Esophagus muscularis mucosa (tissue), 4 donors: Measurements from ENCODE around the gene MAGEB1. TPM values are rescaled to one million over a fixed set of nuclear protein-coding genes. Genes with fewer than 3 reads are reported as not detected.

Source experiments
- DNase-seq: peaks from one replicate; pipeline ENCODE4 v3.0.0-alpha.2; 2017; ENCODE audit errors: extremely low spot score
- H3K27ac ChIP-seq, 4 donors: fragments of 200-600 bp; sonication (generic); replicated peaks in 1 of 4; 1 replicate in 3 of 4; 2 replicates in 1 of 4; pipeline ENCODE4 v1.5.1; 2016 to 2019; ENCODE audit warnings: mild to moderate bottlenecking in 1 of 4
- H3K27me3 ChIP-seq, 4 donors: fragments of 200-600 bp; sonication (generic); one replicate each; pipeline versions ENCODE4 v1.5.1 to v1.6.0; 2016 to 2019
- H3K36me3 ChIP-seq, 4 donors: fragments of 200-600 bp; sonication (generic); one replicate each; pipeline ENCODE4 v1.5.1; 2016 to 2019
- H3K4me1 ChIP-seq, 4 donors: fragments of 200-600 bp; sonication (generic); one replicate each; pipeline ENCODE4 v1.5.1; 2016 to 2019
- H3K4me3 ChIP-seq, 4 donors: fragments of 200-600 bp; sonication (generic); 1 replicate in 2 of 4; 2 replicates in 2 of 4; pipeline ENCODE4 v1.5.1; 2016 to 2019; ENCODE audit warnings: mild to moderate bottlenecking in 4 of 4, moderate library complexity in 1 of 4
- H3K9me3 ChIP-seq, 4 donors: fragments of 200-600 bp; sonication (generic); 1 replicate in 3 of 4; 2 replicates in 1 of 4; pipeline ENCODE4 v1.5.1; 2016 to 2019
- CTCF ChIP-seq, 3 experiments: fragments of 200-600 bp in 2 of 3; fragments of 450-650 bp in 1 of 3; sonication (generic) in 2 of 3; IDR thresholded peaks; one replicate each; pipeline ENCODE4 v1.5.1; 2017 to 2019; ENCODE audit warnings: antibody characterized with exemption in 3 of 3, mild to moderate bottlenecking in 2 of 3, moderate library complexity in 1 of 3
- EP300 ChIP-seq: sonication (generic); formaldehyde crosslinking; IDR thresholded peaks from one replicate; pipeline ENCODE4 v1.6.1; 2017; ENCODE audit warnings: antibody characterized with exemption
- POLR2A ChIP-seq: fragments of 450-650 bp; IDR thresholded peaks from one replicate; pipeline ENCODE4 v1.6.1; 2017; ENCODE audit warnings: antibody characterized with exemption, moderate library complexity, mild to moderate bottlenecking, low read depth
- POLR2AphosphoS5 ChIP-seq, 2 donors: sonication (generic); formaldehyde crosslinking; IDR thresholded peaks; one replicate each; pipeline ENCODE4 v1.6.1; 2017; ENCODE audit warnings: antibody characterized with exemption in 2 of 2
- WGBS: methylation state at CpG from one replicate; pipeline ENCODE4 v1.1.5; 2018; 5-methylcytosine and 5-hydroxymethylcytosine counted together
- intact Hi-C: fragments of 100-400 bp; cut with DNase I; formaldehyde crosslinking; loops from one replicate; pipeline ENCODE4 v1.15.1; 2023
- total RNA-seq, 4 donors: library from RNA; depleted of rRNA; stranded (reverse); fragments of >200 nt; gene quantifications; one replicate each; pipeline versions ENCODE4 v1.1.0 to v1.2.1, GENCODE V29; 2016

Gene MAGEB1
- total RNA-seq, 4 donors from 2014 or later = not detected

DNA sequence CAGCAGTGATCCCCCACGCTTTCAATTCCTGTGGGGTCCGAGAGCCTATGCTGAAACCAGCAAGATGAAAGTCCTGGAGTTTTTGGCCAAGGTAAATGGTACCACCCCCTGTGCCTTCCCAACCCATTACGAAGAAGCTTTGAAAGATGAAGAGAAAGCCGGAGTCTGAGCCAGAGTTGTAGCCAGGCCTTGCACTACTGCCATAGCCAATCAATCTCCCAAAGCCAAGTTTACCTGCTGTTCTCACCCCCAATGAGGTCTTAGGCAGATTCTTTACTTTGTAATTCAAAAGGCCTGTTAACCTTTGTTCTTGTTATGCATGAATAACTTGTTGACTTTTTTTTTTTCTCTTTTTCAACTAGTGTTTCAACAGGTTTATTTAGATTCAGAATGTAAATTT lies 27.6 kb upstream of the MAGEB1 start:
- Histone ChIP-seq H3K27ac (no peak overlapping the region), H3K27me3 (no peaks in the 10 kb centered on the region), H3K9me3 (no peaks in the 10 kb centered on the region), H3K36me3 (no peaks in the 10 kb centered on the region), H3K4me3 (no peak overlapping the region), H3K4me1 (no peaks in the 10 kb centered on the region)
- WGBS = 69% methylated on average over 4 of the region's 4 CpGs
- TF ChIP-seq CTCF (IDR thresholded peaks at IDR 0.05) (no peak), POLR2AphosphoS5 (IDR thresholded peaks at IDR 0.05) (no peak), EP300 (no peak), POLR2A (no peak)
- DNase-seq = no peak
- intact Hi-C loops = no loop called here

DNA sequence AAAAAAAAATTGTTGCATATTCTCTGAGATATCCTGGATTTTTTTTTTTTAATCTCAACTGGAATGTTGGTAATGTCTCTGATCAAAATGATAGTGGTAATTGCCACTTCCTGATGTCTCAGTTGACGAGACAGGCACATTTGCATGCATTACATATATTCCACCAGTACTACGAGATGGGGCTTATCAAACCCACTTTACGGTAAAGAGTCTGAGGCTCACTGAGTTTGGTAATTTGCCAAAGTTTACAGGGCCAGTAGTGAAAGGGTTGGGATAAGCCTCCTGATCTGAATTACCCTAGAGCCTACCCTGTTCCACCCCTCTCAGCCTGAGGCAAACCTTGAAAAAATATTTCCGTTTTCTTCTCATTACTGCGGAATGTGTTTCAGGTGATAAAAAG lies 26.3 kb upstream of the MAGEB1 start:
- Histone ChIP-seq H3K27me3 (no peaks in the 10 kb centered on the region), H3K27ac (no peak overlapping the region), H3K4me3 (no peak overlapping the region), H3K4me1 (no peaks in the 10 kb centered on the region), H3K9me3 (no peaks in the 10 kb centered on the region), H3K36me3 (no peaks in the 10 kb centered on the region)
- DNase-seq = no peak
- TF ChIP-seq POLR2A = no peak
- no peak for TF ChIP-seq POLR2AphosphoS5 (IDR thresholded peaks at IDR 0.05)
- TF ChIP-seq CTCF (IDR thresholded peaks at IDR 0.05) = no peak
- TF ChIP-seq EP300 = no peak
- 89% methylated on average over 5 of the region's 5 CpGs for whole genome bisulfite sequencing
- intact Hi-C loops = no loop called here

- 11% methylated on average over 2 of the region's 2 CpGs for WGBS
- Histone ChIP-seq H3K4me1 (no peaks in the 10 kb centered on the region), H3K4me3 (no peak overlapping the region), H3K9me3 (no peaks in the 10 kb centered on the region), H3K27ac (no peak overlapping the region), H3K27me3 (no peaks in the 10 kb centered on the region), H3K36me3 (no peaks in the 10 kb centered on the region)
- no peak for TF ChIP-seq EP300
- no peak for TF ChIP-seq POLR2AphosphoS5 (IDR thresholded peaks at IDR 0.05)
- TF ChIP-seq POLR2A = no peak
- no peak for TF ChIP-seq CTCF (IDR thresholded peaks at IDR 0.05)
- intact Hi-C loops = no loop called here
- no peak for DNase-seq
These were observed 22.4 kb upstream of the MAGEB1 start for GRCh38 chrX:30224536-30224935.

DNA sequence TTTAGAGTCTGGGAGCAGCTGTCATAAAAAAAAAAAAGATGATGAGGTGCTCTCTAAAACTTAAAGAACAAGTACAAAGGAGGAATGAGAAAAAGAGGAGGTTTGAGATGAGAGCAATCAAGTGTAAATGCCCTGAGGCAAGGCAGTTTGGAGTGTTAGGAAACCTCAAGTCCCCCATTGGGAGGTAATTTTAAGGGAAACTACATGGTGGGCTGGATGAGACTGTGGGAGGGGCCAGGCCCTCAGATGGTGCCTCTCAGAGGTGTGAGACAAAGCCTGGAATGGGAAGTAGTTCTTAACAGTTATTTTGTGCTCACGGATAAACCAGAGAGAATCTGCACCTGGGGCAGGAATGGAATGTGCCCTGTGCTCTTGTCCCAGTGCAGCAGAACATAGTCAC lies 18.4 kb upstream of the MAGEB1 start:
- no peak overlapping the region for H3K4me3 ChIP-seq
- 63% methylated on average over 1 of the region's 1 CpG for WGBS
- H3K9me3 ChIP-seq = no peaks in the 10 kb centered on the region
- TF ChIP-seq CTCF (IDR thresholded peaks at IDR 0.05) = no peak
- no peak for TF ChIP-seq EP300
- no peak for TF ChIP-seq POLR2AphosphoS5 (IDR thresholded peaks at IDR 0.05)
- TF ChIP-seq POLR2A = no peak
- no peaks in the 10 kb centered on the region for H3K4me1 ChIP-seq
- intact Hi-C loops = no loop called here
- no peak overlapping the region for H3K27ac ChIP-seq
- no peak for DNase-seq
- H3K36me3 ChIP-seq = no peaks in the 10 kb centered on the region
- no peaks in the 10 kb centered on the region for H3K27me3 ChIP-seq

- no peaks in the 10 kb centered on the region for H3K27me3 ChIP-seq
- no peak for DNase-seq
- WGBS = 69% methylated on average over 4 of the region's 4 CpGs
- intact Hi-C loops = no loop called here
- H3K9me3 ChIP-seq = no peaks in the 10 kb centered on the region
- TF ChIP-seq POLR2AphosphoS5 (IDR thresholded peaks at IDR 0.05) (no peak), POLR2A (no peak), EP300 (no peak), CTCF (IDR thresholded peaks at IDR 0.05) (no peak)
- H3K4me3 ChIP-seq = no peak within 1 kb of the TSS
- no peaks in the 10 kb centered on the region for H3K36me3 ChIP-seq
- no peaks in the 10 kb centered on the region for H3K4me1 ChIP-seq
- no peak within 1 kb of the TSS for H3K27ac ChIP-seq
These were observed 16.6 kb upstream of the MAGEB1 start, which contains the start of gene MAGEB3 for GRCh38 chrX:30230395-30230794. Gene MAGEB3 (plus strand): TSS chrX:30230657. CDS start chrX:30235925, 5,268 bp downstream.
